Prostate gland (tissue), 2 donors: Measurements from ENCODE around the gene GRIA4. TPM values are rescaled to one million over a fixed set of nuclear protein-coding genes. Genes with fewer than 3 reads are reported as not detected.

Experiments
- DNase-seq: peaks from one replicate; pipeline ENCODE4 v3.0.0-alpha.2; 2019; ENCODE audit warnings: low spot score
- H3K27ac ChIP-seq, 2 donors: fragments of 200-600 bp; sonication (generic); 2 replicates each; pipeline ENCODE4 v1.5.1; 2017 to 2019
- H3K27me3 ChIP-seq: fragments of 200-600 bp; sonication (generic); replicated peaks from 2 replicates; pipeline ENCODE4 v1.5.1; 2019; ENCODE audit not compliant: insufficient read depth
- H3K36me3 ChIP-seq, 2 donors: fragments of 200-600 bp; sonication (generic); 1 replicate in 1 of 2; 2 replicates in 1 of 2; pipeline versions ENCODE4 v1.5.1 to v1.8.1; 2017 to 2019
- H3K4me1 ChIP-seq: fragments of 200-600 bp; sonication (generic); replicated peaks from 2 replicates; pipeline ENCODE4 v1.5.1; 2019
- H3K4me3 ChIP-seq, 2 donors: fragments of 200-600 bp; sonication (generic); 2 replicates each; pipeline ENCODE4 v1.5.1; 2017 to 2019
- H3K9me3 ChIP-seq: fragments of 200-600 bp; sonication (generic); 2 replicates; pipeline ENCODE4 v1.5.1; 2017
- POLR2A ChIP-seq: fragments of 450-650 bp; IDR thresholded peaks from one replicate; pipeline ENCODE4 v1.6.1; 2016; ENCODE audit warnings: antibody characterized with exemption, mild to moderate bottlenecking
- POLR2AphosphoS5 ChIP-seq: sonication (generic); formaldehyde crosslinking; IDR thresholded peaks from one replicate; pipeline ENCODE4 v1.6.1; 2017; ENCODE audit warnings: antibody characterized with exemption
- WGBS: methylation state at CpG from one replicate; pipeline ENCODE4 v1.1.5; 2018; 5-methylcytosine and 5-hydroxymethylcytosine counted together
- intact Hi-C: fragments of 100-400 bp; cut with DNase I; formaldehyde crosslinking; loops from one replicate; pipeline ENCODE4 v1.14.2; 2022
- total RNA-seq, 2 donors: library from RNA; depleted of rRNA; stranded (reverse); fragments of >200 nt; gene quantifications; one replicate each; pipeline ENCODE4 v1.1.0, GENCODE V29; 2016
- TF ChIP-seq, protein P1 (sequence below), 4 experiments: fragments of 200-600 bp in 2 of 4; fragments of 450-650 bp in 2 of 4; sonication (generic) in 2 of 4; IDR thresholded peaks; 1 replicate in 3 of 4; 2 replicates in 1 of 4; pipeline ENCODE4 v1.5.1; 2016 to 2019; ENCODE audit warnings: antibody characterized with exemption in 4 of 4, mild to moderate bottlenecking in 2 of 4, moderate library complexity in 2 of 4

The GRIA4 gene
- total RNA-seq, 2 donors from 2014 or later, result not detected

DNA sequence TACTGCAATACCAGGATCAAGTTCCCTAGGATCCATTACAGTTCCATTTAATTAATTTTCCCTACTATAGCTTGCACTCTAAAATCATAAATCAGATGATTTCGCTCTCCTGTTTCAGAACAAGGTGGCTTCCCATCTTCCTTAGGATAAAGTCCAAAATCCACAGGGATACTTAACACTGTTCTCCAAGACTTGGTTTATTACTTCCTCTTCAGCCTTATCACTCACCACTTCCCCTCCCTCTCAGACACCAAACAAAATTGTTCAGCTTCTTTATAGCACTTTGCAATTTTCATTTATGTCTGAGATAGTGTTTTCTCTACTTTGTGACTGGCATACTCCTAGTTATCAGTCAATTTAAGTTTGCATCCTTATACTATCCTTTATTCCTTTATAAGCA lies 124.6 kb downstream of the GRIA4 start:
- Histone ChIP-seq H3K9me3 (no peaks in the 10 kb centered on the region), H3K4me1 (no peaks in the 10 kb centered on the region), H3K4me3 (no peak overlapping the region), H3K36me3 (no peaks in the 10 kb centered on the region), H3K27me3 (no peaks in the 10 kb centered on the region), H3K27ac (no peak overlapping the region)
- 85% methylated on average over 1 of the region's 1 CpG for WGBS
- DNase-seq, result no peak
- intact Hi-C loops, result no loop called here
- TF ChIP-seq POLR2AphosphoS5, result no peak
- TF ChIP-seq POLR2A, result no peak
- TF ChIP-seq, protein P1, sequence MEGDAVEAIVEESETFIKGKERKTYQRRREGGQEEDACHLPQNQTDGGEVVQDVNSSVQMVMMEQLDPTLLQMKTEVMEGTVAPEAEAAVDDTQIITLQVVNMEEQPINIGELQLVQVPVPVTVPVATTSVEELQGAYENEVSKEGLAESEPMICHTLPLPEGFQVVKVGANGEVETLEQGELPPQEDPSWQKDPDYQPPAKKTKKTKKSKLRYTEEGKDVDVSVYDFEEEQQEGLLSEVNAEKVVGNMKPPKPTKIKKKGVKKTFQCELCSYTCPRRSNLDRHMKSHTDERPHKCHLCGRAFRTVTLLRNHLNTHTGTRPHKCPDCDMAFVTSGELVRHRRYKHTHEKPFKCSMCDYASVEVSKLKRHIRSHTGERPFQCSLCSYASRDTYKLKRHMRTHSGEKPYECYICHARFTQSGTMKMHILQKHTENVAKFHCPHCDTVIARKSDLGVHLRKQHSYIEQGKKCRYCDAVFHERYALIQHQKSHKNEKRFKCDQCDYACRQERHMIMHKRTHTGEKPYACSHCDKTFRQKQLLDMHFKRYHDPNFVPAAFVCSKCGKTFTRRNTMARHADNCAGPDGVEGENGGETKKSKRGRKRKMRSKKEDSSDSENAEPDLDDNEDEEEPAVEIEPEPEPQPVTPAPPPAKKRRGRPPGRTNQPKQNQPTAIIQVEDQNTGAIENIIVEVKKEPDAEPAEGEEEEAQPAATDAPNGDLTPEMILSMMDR (IDR thresholded peaks at IDR 0.05), result no peak

DNA sequence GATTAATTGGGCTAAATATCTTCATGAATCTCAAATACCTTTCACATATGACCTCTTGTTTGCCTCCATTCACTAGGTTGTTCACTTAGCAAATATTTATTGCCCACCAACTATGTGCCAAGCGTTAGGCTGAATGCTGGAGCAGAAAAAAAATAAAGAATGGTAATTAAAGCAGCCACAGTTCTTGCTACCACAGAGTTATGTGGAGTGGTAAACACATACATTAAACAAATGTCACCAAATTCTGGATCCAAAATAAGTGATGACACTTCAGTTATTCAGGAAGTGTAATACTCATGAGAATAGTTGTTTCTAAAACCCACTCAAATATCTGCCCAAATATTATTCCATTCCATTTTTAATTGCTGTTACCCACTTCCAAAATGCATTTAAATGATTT lies 128.4 kb downstream of the GRIA4 start:
- Histone ChIP-seq H3K27me3 (no peaks in the 10 kb centered on the region), H3K4me3 (no peak overlapping the region)

DNA sequence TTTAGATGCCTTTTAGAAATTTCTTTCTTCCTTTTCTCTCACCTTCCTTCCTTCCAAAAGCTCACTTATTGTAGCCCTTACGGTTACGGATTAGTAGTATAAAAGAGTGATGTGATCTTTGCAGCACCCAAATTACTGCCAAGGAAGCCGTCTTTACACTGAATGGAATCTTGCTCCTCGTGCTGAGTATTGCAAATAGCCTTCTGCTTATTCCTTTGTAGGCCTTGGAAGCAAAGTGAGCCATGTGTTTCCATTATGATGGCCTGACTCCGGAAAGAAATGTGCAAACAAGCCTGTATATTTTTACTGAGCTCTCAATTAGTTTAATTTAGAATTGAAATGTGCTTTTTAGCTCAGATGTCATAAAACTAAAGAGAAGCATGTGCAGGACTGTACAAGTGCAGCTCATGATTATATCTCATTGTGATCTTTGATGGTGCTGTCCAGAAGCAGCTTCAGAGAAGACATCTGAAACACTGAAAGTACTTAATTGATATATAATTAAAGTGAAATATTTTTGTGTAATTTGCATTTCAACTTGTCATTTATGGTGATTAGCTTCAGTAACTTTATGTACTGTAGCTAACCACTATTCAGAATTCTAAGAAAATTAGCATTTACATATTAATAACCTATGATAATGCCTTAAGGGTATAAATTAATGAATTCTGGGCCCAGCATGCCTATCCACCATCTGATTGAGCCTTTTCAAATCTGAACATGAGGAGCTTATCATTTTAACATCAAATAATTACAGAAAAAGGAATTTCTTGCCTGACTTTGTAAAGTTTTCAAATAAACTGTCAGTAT lies 129.3 kb downstream of the GRIA4 start:
- 42% methylated on average over 5 of the region's 5 CpGs for WGBS
- H3K9me3 ChIP-seq, result no peaks in the 10 kb centered on the region
- no peak overlapping the region for H3K4me3 ChIP-seq
- H3K36me3 ChIP-seq, result no peaks in the 10 kb centered on the region
- H3K27ac ChIP-seq, result no peak overlapping the region
- TF ChIP-seq POLR2A, result no peak
- TF ChIP-seq POLR2AphosphoS5, result no peak
- TF ChIP-seq, protein P1 (IDR thresholded peaks at IDR 0.05), result no peak
- no peak for DNase-seq
- H3K4me1 ChIP-seq, result no peaks in the 10 kb centered on the region
- H3K27me3 ChIP-seq, result no peaks in the 10 kb centered on the region
- intact Hi-C loops, result no loop called here

More for the DNA sequence above, 128.4 kb downstream of the GRIA4 start:
- H3K36me3 ChIP-seq, result no peaks in the 10 kb centered on the region
- H3K27ac ChIP-seq, result no peak overlapping the region
- H3K4me1 ChIP-seq, result no peaks in the 10 kb centered on the region
- no peak for DNase-seq
- H3K9me3 ChIP-seq, result no peaks in the 10 kb centered on the region
- TF ChIP-seq, protein P1 (IDR thresholded peaks at IDR 0.05), result no peak
- TF ChIP-seq POLR2A (no peak), POLR2AphosphoS5 (no peak)
- intact Hi-C loops, result no loop called here
- WGBS, result 76% methylated on average over 1 of the region's 1 CpG

DNA sequence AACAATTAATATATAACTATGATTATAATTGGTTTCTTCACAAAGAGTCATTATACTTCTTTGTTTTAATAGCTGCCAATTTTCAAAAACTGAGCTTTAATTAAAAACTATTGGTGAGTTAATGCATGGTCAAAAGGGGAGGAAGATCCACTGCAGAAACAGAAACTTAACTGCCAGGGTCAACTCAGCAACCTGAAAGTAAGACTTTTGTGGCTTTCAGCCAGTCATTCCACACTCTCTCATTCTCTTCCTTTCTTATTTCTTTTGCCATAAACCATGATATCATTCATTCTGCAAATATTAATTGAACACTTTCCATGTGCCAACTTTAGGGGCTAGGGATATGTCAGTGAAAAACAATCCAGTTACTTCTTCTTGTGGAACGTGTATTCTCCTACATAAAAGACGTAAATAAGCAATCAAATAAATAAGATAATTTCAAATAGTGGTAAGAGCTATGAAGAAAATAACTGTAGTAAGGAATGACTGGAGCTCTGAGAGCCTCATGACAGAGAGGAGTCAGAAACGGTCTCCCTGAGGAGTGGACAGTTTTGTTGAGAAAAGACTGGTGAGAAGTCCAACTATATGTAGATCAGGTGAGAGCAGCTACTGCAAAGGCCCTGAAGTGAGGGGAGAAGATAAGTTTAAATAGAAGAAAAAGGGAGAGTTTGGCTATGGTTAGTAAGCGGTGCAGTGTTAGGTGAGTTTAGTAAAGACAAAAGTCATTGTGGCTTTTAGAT lies 130.5 kb downstream of the GRIA4 start:
- TF ChIP-seq, protein P1 (IDR thresholded peaks at IDR 0.05), result no peak
- TF ChIP-seq POLR2AphosphoS5 (no peak), POLR2A (no peak)
- no peaks in the 10 kb centered on the region for H3K9me3 ChIP-seq
- H3K36me3 ChIP-seq, result no peaks in the 10 kb centered on the region
- WGBS, result 89% methylated on average over 4 of the region's 4 CpGs
- no peak overlapping the region for H3K27ac ChIP-seq
- no peaks in the 10 kb centered on the region for H3K4me1 ChIP-seq
- intact Hi-C loops, result no loop called here
- no peak for DNase-seq
- no peaks in the 10 kb centered on the region for H3K27me3 ChIP-seq
- no peak overlapping the region for H3K4me3 ChIP-seq
